Mesenchymal stem cell (in vitro differentiated cells and primary cell): ENCODE measurements around the gene NOL4L.
A peak's percentile ranks its signal among the peaks of the same experiment; 100 is the strongest.

Experiments used
- DNase-seq: peaks from one replicate; pipeline ENCODE4 v3.0.0-alpha.2; 2013
- H2AFZ ChIP-seq: one replicate; pipeline ENCODE4 v1.6.1; 2013; ENCODE audit warnings: low read depth, mild to moderate bottlenecking, control low read depth, inconsistent platforms, low read length, moderate library complexity
- H2AK5ac ChIP-seq: 2 replicates; pipeline ENCODE4 v1.6.1; 2013; ENCODE audit warnings: low read length, moderate library complexity, mild to moderate bottlenecking, inconsistent platforms; ENCODE audit not compliant: severe bottlenecking
- H2BK120ac ChIP-seq: one replicate; pipeline ENCODE4 v1.6.1; 2013; ENCODE audit warnings: low read depth, mild to moderate bottlenecking, inconsistent platforms, low read length, moderate library complexity
- H2BK12ac ChIP-seq, 2 experiments: one replicate each; pipeline ENCODE4 v1.6.1; 2013; ENCODE audit warnings: inconsistent platforms in 2 of 2, low read length in 2 of 2, mild to moderate bottlenecking in 2 of 2, moderate library complexity in 2 of 2, control low read depth in 1 of 2
- H2BK15ac ChIP-seq: one replicate; pipeline ENCODE4 v1.6.1; 2013; ENCODE audit warnings: mild to moderate bottlenecking, low read depth, inconsistent platforms; ENCODE audit not compliant: poor library complexity, severe bottlenecking
- H2BK5ac ChIP-seq: 2 replicates; pipeline ENCODE4 v1.6.1; 2013; ENCODE audit warnings: low read depth, mild to moderate bottlenecking, low read length, control low read depth, inconsistent platforms; ENCODE audit not compliant: poor library complexity, severe bottlenecking
- H3K14ac ChIP-seq, 2 experiments: one replicate each; pipeline ENCODE4 v1.6.1; 2013; ENCODE audit warnings: inconsistent platforms in 2 of 2, low read length in 2 of 2, control low read depth in 1 of 2, mild to moderate bottlenecking in 1 of 2, moderate library complexity in 1 of 2
- H3K18ac ChIP-seq, 2 experiments: one replicate each; pipeline ENCODE4 v1.6.1; 2013; ENCODE audit warnings: inconsistent platforms in 2 of 2, low read length in 2 of 2, control low read depth in 1 of 2, low read depth in 1 of 2, mild to moderate bottlenecking in 1 of 2
- H3K23ac ChIP-seq, 2 experiments: one replicate each; pipeline ENCODE4 v1.6.1; 2013; ENCODE audit warnings: inconsistent platforms in 2 of 2, low read length in 2 of 2, mild to moderate bottlenecking in 2 of 2, moderate library complexity in 2 of 2, control low read depth in 1 of 2
- H3K27ac ChIP-seq: 2 replicates; pipeline ENCODE4 v1.5.1; 2013; ENCODE audit warnings: mild to moderate bottlenecking, moderate library complexity, low read length, control low read depth, inconsistent platforms; ENCODE audit not compliant: poor library complexity, severe bottlenecking
- H3K27me3 ChIP-seq, 2 experiments: 2 replicates each; pipeline versions ENCODE4 v1.6.1 to v1.7.0; 2013; ENCODE audit warnings: low read length in 2 of 2, mild to moderate bottlenecking in 2 of 2, moderate library complexity in 2 of 2, control low read depth in 1 of 2, inconsistent platforms in 1 of 2; ENCODE audit not compliant: control insufficient read depth in 1 of 2, insufficient read depth in 1 of 2
- H3K36me3 ChIP-seq, 2 experiments: 2 replicates each; pipeline versions ENCODE4 v1.6.1 to v1.7.0; 2013; ENCODE audit warnings: low read length in 2 of 2, control low read depth in 1 of 2, inconsistent platforms in 1 of 2, low read depth in 1 of 2, mild to moderate bottlenecking in 1 of 2; ENCODE audit not compliant: insufficient read depth in 2 of 2, control insufficient read depth in 1 of 2
- H3K4ac ChIP-seq, 2 experiments: one replicate each; pipeline ENCODE4 v1.6.1; 2013; ENCODE audit warnings: inconsistent platforms in 2 of 2, low read length in 2 of 2, mild to moderate bottlenecking in 2 of 2, moderate library complexity in 2 of 2, control low read depth in 1 of 2, low read depth in 1 of 2
- H3K4me1 ChIP-seq: 2 replicates; pipeline ENCODE4 v1.6.1; 2013; ENCODE audit warnings: low read depth, low read length, control low read depth; ENCODE audit not compliant: control insufficient read depth, insufficient read depth
- H3K4me2 ChIP-seq: 2 replicates; pipeline ENCODE4 v1.6.1; 2013; ENCODE audit warnings: low read length, mild to moderate bottlenecking, inconsistent platforms; ENCODE audit not compliant: poor library complexity, severe bottlenecking
- H3K4me3 ChIP-seq, 2 experiments: 2 replicates each; pipeline versions ENCODE4 v1.5.1 to v1.7.0; 2013; ENCODE audit warnings: low read length in 2 of 2, mild to moderate bottlenecking in 2 of 2, control low read depth in 1 of 2, low read depth in 1 of 2; ENCODE audit not compliant: insufficient read depth in 1 of 2
- H3K79me1 ChIP-seq: replicated peaks from 2 replicates; pipeline ENCODE4 v1.6.1; 2013; ENCODE audit warnings: mild to moderate bottlenecking, control low read depth, low read length, inconsistent platforms; ENCODE audit not compliant: poor library complexity, severe bottlenecking
- H3K9ac ChIP-seq: 2 replicates; pipeline ENCODE4 v1.7.0; 2013; ENCODE audit warnings: mild to moderate bottlenecking, low read length, moderate library complexity
- H3K9me3 ChIP-seq: 2 replicates; pipeline ENCODE4 v1.7.0; 2013; ENCODE audit warnings: mild to moderate bottlenecking, low read length; ENCODE audit not compliant: control insufficient read depth
- H4K8ac ChIP-seq: one replicate; pipeline ENCODE4 v1.6.1; 2013; ENCODE audit warnings: inconsistent platforms, mild to moderate bottlenecking, low read length, moderate library complexity
- H4K91ac ChIP-seq: one replicate; pipeline ENCODE4 v1.6.1; 2013; ENCODE audit warnings: mild to moderate bottlenecking, low read length, inconsistent platforms
- WGBS: methylation state at CpG from one replicate; pipeline ENCODE4 v1.1.7; 2013; ENCODE audit warnings: mixed read lengths; 5-methylcytosine and 5-hydroxymethylcytosine counted together

NOL4L gene

GRCh38 chr20:32513031-32513866, 71.9 kb downstream of the NOL4L start:
- Histone ChIP-seq H3K18ac (no peak overlapping the region), H2AK5ac (no peak overlapping the region), H3K36me3 (peaks cover 0 to 2% of the 10 kb centered on the region in 2 experiments), H4K91ac (no peak overlapping the region), H3K27me3 (peaks cover 5 to 22% of the 10 kb centered on the region in 2 experiments), H3K9ac (no peak overlapping the region), H2BK12ac (no peak overlapping the region), H2BK120ac (no peak overlapping the region), H3K9me3 (no peaks in the 10 kb centered on the region), H3K4me2 (no peak overlapping the region), H3K4me1 (peaks cover 12% of the 10 kb centered on the region), H2BK15ac (no peak overlapping the region), H2AFZ (no peak overlapping the region), H3K4ac (no peak overlapping the region), H3K27ac (no peak overlapping the region), H4K8ac (no peak overlapping the region), H3K14ac (no peak overlapping the region), H3K23ac (no peak overlapping the region), H3K79me1 (no peaks in the 10 kb centered on the region), H3K4me3 (no peak overlapping the region), H2BK5ac (no peak overlapping the region)
- no peak for DNase-seq
- 93% methylated on average over 16 of the region's 18 CpGs for WGBS

GRCh38 chr20:32512047-32512385, 73.1 kb downstream of the NOL4L start:
- H2AFZ ChIP-seq: no peak overlapping the region
- H3K4ac ChIP-seq: no peak overlapping the region
- no peak overlapping the region for H3K4me3 ChIP-seq
- H2AK5ac ChIP-seq: no peak overlapping the region
- no peak overlapping the region for H4K8ac ChIP-seq
- no peak overlapping the region for H2BK12ac ChIP-seq
- H3K27me3 ChIP-seq: peaks cover 5 to 10% of the 10 kb centered on the region in 2 experiments
- H2BK120ac ChIP-seq: no peak overlapping the region
- H3K4me2 ChIP-seq: no peak overlapping the region
- H3K27ac ChIP-seq: no peak overlapping the region
- no peaks in the 10 kb centered on the region for H3K9me3 ChIP-seq
- no peaks in the 10 kb centered on the region for H3K79me1 ChIP-seq
- H4K91ac ChIP-seq: no peak overlapping the region
- 74% methylated on average over 3 of the region's 3 CpGs for WGBS
- H2BK5ac ChIP-seq: no peak overlapping the region
- no peak overlapping the region for H2BK15ac ChIP-seq
- no peak overlapping the region for H3K23ac ChIP-seq
- no peak for DNase-seq
- H3K18ac ChIP-seq: no peak overlapping the region
- no peak overlapping the region for H3K14ac ChIP-seq
- H3K9ac ChIP-seq: no peak overlapping the region
- H3K4me1 ChIP-seq: peaks cover 6% of the 10 kb centered on the region
- H3K36me3 ChIP-seq: peaks cover 0 to 2% of the 10 kb centered on the region in 2 experiments

- no peak for DNase-seq
- Histone ChIP-seq H4K8ac (no peak overlapping the region), H2BK5ac (no peak overlapping the region), H3K23ac (no peak overlapping the region), H2AFZ (no peak overlapping the region), H3K9ac (no peak overlapping the region), H3K14ac (no peak overlapping the region), H3K27ac (no peak overlapping the region), H4K91ac (no peak overlapping the region), H3K79me1 (no peaks in the 10 kb centered on the region), H2BK12ac (no peak overlapping the region), H3K4me1 (peaks cover under 1% of the 10 kb centered on the region), H3K27me3 (peaks cover 5 to 6% of the 10 kb centered on the region in 2 experiments), H3K4ac (no peak overlapping the region), H3K4me3 (no peak overlapping the region), H3K36me3 (peaks cover 0 to 2% of the 10 kb centered on the region in 2 experiments), H3K9me3 (no peaks in the 10 kb centered on the region), H2BK120ac (no peak overlapping the region), H2BK15ac (no peak overlapping the region), H2AK5ac (no peak overlapping the region), H3K18ac (peak overlapping the region in 1 of 2 experiments; percentile 64), H3K4me2 (no peak overlapping the region)
- 72% methylated on average over 11 of the region's 12 CpGs for WGBS
These were observed 73.6 kb downstream of the NOL4L start for GRCh38 chr20:32511358-32512046.

GRCh38 chr20:32510601-32511357, 74.4 kb downstream of the NOL4L start:
- no peaks in the 10 kb centered on the region for H3K4me1 ChIP-seq

More at GRCh38 chr20:32510601-32511357, 74.4 kb downstream of the NOL4L start:
- Histone ChIP-seq H3K9ac (no peak overlapping the region), H2BK15ac (peak overlapping the region; percentile 30), H3K14ac (peak overlapping the region in 1 of 2 experiments; percentile 18), H3K18ac (peak overlapping the region in 1 of 2 experiments; percentile 64), H3K4me2 (no peak overlapping the region), H4K91ac (no peak overlapping the region), H2BK120ac (no peak overlapping the region), H3K4ac (no peak overlapping the region), H3K36me3 (no peaks in the 10 kb centered on the region), H2AFZ (no peak overlapping the region), H4K8ac (no peak overlapping the region), H3K27me3 (peaks cover 5 to 6% of the 10 kb centered on the region in 2 experiments), H3K4me3 (no peak overlapping the region), H3K27ac (no peak overlapping the region), H3K79me1 (no peaks in the 10 kb centered on the region), H3K23ac (peak overlapping the region in 1 of 2 experiments; percentile 14), H2BK12ac (peak overlapping the region in 1 of 2 experiments; percentile 43), H2AK5ac (no peak overlapping the region), H3K9me3 (no peaks in the 10 kb centered on the region), H2BK5ac (no peak overlapping the region)
- 37% methylated on average over 17 of the region's 17 CpGs for WGBS
- no peak for DNase-seq
